Measurements from ENCODE around the gene ST3GAL3.
"Not testable (repeated sequence)": the region's sequence is repeated elsewhere in the genome, so short reads cannot be mapped to it uniquely, and the experiment has no call there.

Gene ST3GAL3

DNA sequence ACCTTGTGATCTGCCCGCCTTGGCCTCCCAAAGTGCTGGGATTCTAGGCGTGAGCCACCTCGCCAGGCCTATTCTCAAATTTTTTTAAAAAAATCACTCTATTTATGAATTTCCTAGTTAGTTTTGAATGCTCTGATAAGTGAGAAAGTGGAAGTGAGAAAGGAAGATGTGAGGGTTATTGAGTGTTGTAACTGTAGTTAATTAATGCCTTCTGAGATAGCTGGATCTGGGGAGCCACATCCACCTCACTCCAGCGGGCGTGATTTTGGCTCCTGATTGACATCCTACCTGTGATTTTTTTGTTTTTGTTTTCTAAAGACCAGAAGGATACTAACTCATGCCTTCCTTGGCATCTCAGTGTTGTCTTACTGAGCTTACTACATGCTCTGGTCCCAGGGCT is 65.6 kb downstream of the ST3GAL3 start:
- Histone ChIP-seq H4K8ac (ENCODE audit: low read depth, low read length) (no peak overlapping the region), H3K79me2 (ENCODE audit: control insufficient read depth, insufficient read depth, low read length) (no peaks in the 10 kb centered on the region), H3K56ac (ENCODE audit: low read length) (no peak overlapping the region), H3K4me3 (ENCODE audit: low read length) (no peak overlapping the region), H3K79me1 (ENCODE audit: low read length) (no peaks in the 10 kb centered on the region), H2BK5ac (ENCODE audit: low read length) (no peak overlapping the region), H3K27me3 (ENCODE audit: insufficient read depth, low read length, poor library complexity) (no peaks in the 10 kb centered on the region), H3K4ac (ENCODE audit: low read depth, low read length) (no peak overlapping the region), H3K4me1 (ENCODE audit: control insufficient read depth, low read depth, low read length) (peaks cover 7% of the 10 kb centered on the region), H3K23ac (ENCODE audit: low read length) (no peak overlapping the region), H2AK5ac (ENCODE audit: low read length) (no peak overlapping the region), H3K18ac (ENCODE audit: low read length) (no peak overlapping the region), H2BK15ac (replicated peaks; ENCODE audit: low read depth) (no peak overlapping the region), H3K36me3 (ENCODE audit: control insufficient read depth, insufficient read depth, low read length) (no peaks in the 10 kb centered on the region), H3K4me2 (ENCODE audit: low read length) (no peak overlapping the region), H3K27ac (ENCODE audit: low read depth, low read length) (no peak overlapping the region), H3K9ac (ENCODE audit: low read length) (no peak overlapping the region), H4K5ac (ENCODE audit: low read length) (no peak overlapping the region), H2BK120ac (ENCODE audit: low read depth, low read length) (no peak overlapping the region)
- DNase-seq: no peak
- WGBS (ENCODE audit: extremely low coverage, insufficient coverage, low lambda C conversion rate): no CpG with 5 or more reads among the region's 5 CpGs

- H2BK5ac ChIP-seq (ENCODE audit: low read length): no peak overlapping the region
- H3K27ac ChIP-seq (ENCODE audit: low read depth, low read length): no peak overlapping the region
- no peaks in the 10 kb centered on the region for H3K27me3 ChIP-seq (ENCODE audit: insufficient read depth, low read length, poor library complexity)
- no peaks in the 10 kb centered on the region for H3K79me2 ChIP-seq (ENCODE audit: control insufficient read depth, insufficient read depth, low read length)
- no peak overlapping the region for H3K18ac ChIP-seq (ENCODE audit: low read length)
- H3K79me1 ChIP-seq (ENCODE audit: low read length): no peaks in the 10 kb centered on the region
- no peak overlapping the region for H2BK120ac ChIP-seq (ENCODE audit: low read depth, low read length)
- no peak overlapping the region for H3K4ac ChIP-seq (ENCODE audit: low read depth, low read length)
- no peak overlapping the region for H3K56ac ChIP-seq (ENCODE audit: low read length)
- no peak overlapping the region for H3K23ac ChIP-seq (ENCODE audit: low read length)
- no peak overlapping the region for H2AK5ac ChIP-seq (ENCODE audit: low read length)
- no peak overlapping the region for H2BK15ac ChIP-seq (replicated peaks; ENCODE audit: low read depth)
- H4K8ac ChIP-seq (ENCODE audit: low read depth, low read length): no peak overlapping the region
- no peak overlapping the region for H3K4me2 ChIP-seq (ENCODE audit: low read length)
- H3K4me3 ChIP-seq (ENCODE audit: low read length): no peak overlapping the region
- no peaks in the 10 kb centered on the region for H3K36me3 ChIP-seq (ENCODE audit: control insufficient read depth, insufficient read depth, low read length)
- no peak overlapping the region for H4K5ac ChIP-seq (ENCODE audit: low read length)
- no peak overlapping the region for H3K9ac ChIP-seq (ENCODE audit: low read length)
- peaks cover 7% of the 10 kb centered on the region for H3K4me1 ChIP-seq (ENCODE audit: control insufficient read depth, low read depth, low read length)
- no peak for DNase-seq
Observed at GRCh38 chr1:43773821-43774220, 66.5 kb downstream of the ST3GAL3 start.

DNA sequence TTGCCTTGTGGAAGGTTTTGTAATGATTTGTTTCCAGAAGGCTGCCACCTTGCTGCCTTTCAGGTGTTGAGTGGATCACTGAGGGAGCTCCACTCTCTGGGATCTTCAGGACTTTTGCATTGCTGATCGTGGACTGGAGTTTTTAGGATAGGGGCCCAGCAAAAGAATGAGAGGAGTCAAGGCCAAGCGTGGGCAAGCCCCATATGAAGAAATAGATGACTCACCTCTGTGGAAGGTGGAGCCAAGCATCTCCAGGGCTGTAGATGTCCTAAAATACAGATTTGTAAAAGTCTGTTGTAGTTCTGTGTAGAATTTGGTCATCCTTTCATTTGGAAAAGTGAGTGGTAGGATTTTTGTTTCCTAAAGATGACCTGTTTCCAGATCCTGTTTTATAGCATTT is 67.0 kb downstream of the ST3GAL3 start:
- H3K23ac ChIP-seq (ENCODE audit: low read length): no peak overlapping the region
- no peak overlapping the region for H2AK5ac ChIP-seq (ENCODE audit: low read length)
- no peak overlapping the region for H3K4ac ChIP-seq (ENCODE audit: low read depth, low read length)
- H3K79me2 ChIP-seq (ENCODE audit: control insufficient read depth, insufficient read depth, low read length): no peaks in the 10 kb centered on the region
- no peak overlapping the region for H4K5ac ChIP-seq (ENCODE audit: low read length)
- H3K36me3 ChIP-seq (ENCODE audit: control insufficient read depth, insufficient read depth, low read length): no peaks in the 10 kb centered on the region
- no peak overlapping the region for H2BK120ac ChIP-seq (ENCODE audit: low read depth, low read length)
- no CpG with 5 or more reads among the region's 2 CpGs for WGBS (ENCODE audit: extremely low coverage, insufficient coverage, low lambda C conversion rate)
- no peaks in the 10 kb centered on the region for H3K79me1 ChIP-seq (ENCODE audit: low read length)
- no peaks in the 10 kb centered on the region for H3K27me3 ChIP-seq (ENCODE audit: insufficient read depth, low read length, poor library complexity)
- H2BK5ac ChIP-seq (ENCODE audit: low read length): no peak overlapping the region
- no peak overlapping the region for H3K18ac ChIP-seq (ENCODE audit: low read length)
- no peak overlapping the region for H3K27ac ChIP-seq (ENCODE audit: low read depth, low read length)
- no peak overlapping the region for H2BK15ac ChIP-seq (replicated peaks; ENCODE audit: low read depth)
- H3K4me1 ChIP-seq (ENCODE audit: control insufficient read depth, low read depth, low read length): peaks cover 7% of the 10 kb centered on the region
- H4K8ac ChIP-seq (ENCODE audit: low read depth, low read length): no peak overlapping the region
- H3K9ac ChIP-seq (ENCODE audit: low read length): no peak overlapping the region
- H3K4me2 ChIP-seq (ENCODE audit: low read length): no peak overlapping the region
- no peak overlapping the region for H3K56ac ChIP-seq (ENCODE audit: low read length)
- DNase-seq: peak; percentile 46
- H3K4me3 ChIP-seq (ENCODE audit: low read length): no peak overlapping the region

- Histone ChIP-seq H3K4me1 (ENCODE audit: control insufficient read depth, low read depth, low read length) (no peaks in the 10 kb centered on the region), H3K79me2 (ENCODE audit: control insufficient read depth, insufficient read depth, low read length) (no peaks in the 10 kb centered on the region), H3K4me3 (ENCODE audit: low read length) (no peak overlapping the region), H4K8ac (ENCODE audit: low read depth, low read length) (no peak overlapping the region), H3K23ac (ENCODE audit: low read length) (no peak overlapping the region), H2BK5ac (ENCODE audit: low read length) (no peak overlapping the region), H4K5ac (ENCODE audit: low read length) (no peak overlapping the region), H3K4ac (ENCODE audit: low read depth, low read length) (no peak overlapping the region), H2BK15ac (replicated peaks; ENCODE audit: low read depth) (no peak overlapping the region), H2BK120ac (ENCODE audit: low read depth, low read length) (no peak overlapping the region), H3K4me2 (ENCODE audit: low read length) (no peak overlapping the region), H3K9ac (ENCODE audit: low read length) (no peak overlapping the region), H3K36me3 (ENCODE audit: control insufficient read depth, insufficient read depth, low read length) (no peaks in the 10 kb centered on the region), H3K27me3 (ENCODE audit: insufficient read depth, low read length, poor library complexity) (no peaks in the 10 kb centered on the region), H2AK5ac (ENCODE audit: low read length) (no peak overlapping the region), H3K18ac (ENCODE audit: low read length) (no peak overlapping the region), H3K27ac (ENCODE audit: low read depth, low read length) (no peak overlapping the region), H3K79me1 (ENCODE audit: low read length) (no peaks in the 10 kb centered on the region), H3K56ac (ENCODE audit: low read length) (no peak overlapping the region)
- no peak for DNase-seq
- WGBS (ENCODE audit: extremely low coverage, insufficient coverage, low lambda C conversion rate): no CpG with 5 or more reads among the region's 4 CpGs
Observed at GRCh38 chr1:43776043-43776761, 68.9 kb downstream of the ST3GAL3 start.

- H3K4ac ChIP-seq (ENCODE audit: low read depth, low read length); H2BK15ac ChIP-seq (replicated peaks; ENCODE audit: low read depth); H4K5ac ChIP-seq (ENCODE audit: low read length); H3K4me1 ChIP-seq (ENCODE audit: control insufficient read depth, low read depth, low read length); H3K4me3 ChIP-seq (ENCODE audit: low read length); H3K9ac ChIP-seq (ENCODE audit: low read length); H2BK120ac ChIP-seq (ENCODE audit: low read depth, low read length); H3K18ac ChIP-seq (ENCODE audit: low read length); H3K27ac ChIP-seq (ENCODE audit: low read depth, low read length); H3K4me2 ChIP-seq (ENCODE audit: low read length); H3K79me1 ChIP-seq (ENCODE audit: low read length); H4K8ac ChIP-seq (ENCODE audit: low read depth, low read length); H2BK5ac ChIP-seq (ENCODE audit: low read length); H2AK5ac ChIP-seq (ENCODE audit: low read length); DNase-seq; H3K79me2 ChIP-seq (ENCODE audit: control insufficient read depth, insufficient read depth, low read length); H3K36me3 ChIP-seq (ENCODE audit: control insufficient read depth, insufficient read depth, low read length); H3K23ac ChIP-seq (ENCODE audit: low read length); H3K27me3 ChIP-seq (ENCODE audit: insufficient read depth, low read length, poor library complexity); H3K56ac ChIP-seq (ENCODE audit: low read length): not testable (repeated sequence)
- WGBS (ENCODE audit: extremely low coverage, insufficient coverage, low lambda C conversion rate): no CpG with 5 or more reads among the region's 3 CpGs
Observed at GRCh38 chr1:43777916-43778315, 70.6 kb downstream of the ST3GAL3 start.

DNA sequence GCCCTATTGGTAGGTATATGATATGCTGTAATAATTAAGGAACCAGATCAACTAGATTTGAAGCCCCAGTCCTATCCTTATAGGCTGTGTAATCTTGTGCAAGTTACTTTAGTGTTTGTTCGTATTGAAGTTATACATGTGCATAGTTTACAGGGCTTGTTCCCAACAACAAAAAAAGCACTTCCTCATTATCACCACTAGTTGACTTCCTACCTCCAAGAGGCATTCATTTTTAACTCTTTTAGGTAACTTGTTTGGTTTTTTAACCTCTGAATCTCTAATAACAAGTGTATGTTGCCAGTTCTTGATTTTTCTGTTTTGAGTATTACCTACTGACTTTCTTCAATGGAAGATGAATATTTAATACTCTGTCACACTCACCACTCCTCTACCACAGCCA is 71.9 kb downstream of the ST3GAL3 start:
- Histone ChIP-seq H3K36me3 (ENCODE audit: control insufficient read depth, insufficient read depth, low read length) (no peaks in the 10 kb centered on the region), H3K4me1 (ENCODE audit: control insufficient read depth, low read depth, low read length) (no peaks in the 10 kb centered on the region), H3K18ac (ENCODE audit: low read length) (no peak overlapping the region), H3K27me3 (ENCODE audit: insufficient read depth, low read length, poor library complexity) (no peaks in the 10 kb centered on the region), H3K27ac (ENCODE audit: low read depth, low read length) (no peak overlapping the region), H3K4me3 (ENCODE audit: low read length) (no peak overlapping the region), H3K79me1 (ENCODE audit: low read length) (no peaks in the 10 kb centered on the region), H2AK5ac (ENCODE audit: low read length) (no peak overlapping the region), H3K4me2 (ENCODE audit: low read length) (no peak overlapping the region), H2BK5ac (ENCODE audit: low read length) (no peak overlapping the region), H3K56ac (ENCODE audit: low read length) (no peak overlapping the region), H3K9ac (ENCODE audit: low read length) (no peak overlapping the region), H4K5ac (ENCODE audit: low read length) (no peak overlapping the region), H3K23ac (ENCODE audit: low read length) (no peak overlapping the region), H4K8ac (ENCODE audit: low read depth, low read length) (no peak overlapping the region), H3K4ac (ENCODE audit: low read depth, low read length) (no peak overlapping the region), H2BK15ac (replicated peaks; ENCODE audit: low read depth) (no peak overlapping the region), H3K79me2 (ENCODE audit: control insufficient read depth, insufficient read depth, low read length) (no peaks in the 10 kb centered on the region), H2BK120ac (ENCODE audit: low read depth, low read length) (no peak overlapping the region)
- no CpG with 5 or more reads among the region's 1 CpG for WGBS (ENCODE audit: extremely low coverage, insufficient coverage, low lambda C conversion rate)
- DNase-seq: no peak
